Left forelimb (tissue), 1 donor: ENCODE data around the gene TEKT2.

Experiments
- DNase-seq: peaks from one replicate; pipeline ENCODE4 v3.0.0-alpha.2; 2018; ENCODE audit warnings: low spot score

TEKT2 gene, protein sequence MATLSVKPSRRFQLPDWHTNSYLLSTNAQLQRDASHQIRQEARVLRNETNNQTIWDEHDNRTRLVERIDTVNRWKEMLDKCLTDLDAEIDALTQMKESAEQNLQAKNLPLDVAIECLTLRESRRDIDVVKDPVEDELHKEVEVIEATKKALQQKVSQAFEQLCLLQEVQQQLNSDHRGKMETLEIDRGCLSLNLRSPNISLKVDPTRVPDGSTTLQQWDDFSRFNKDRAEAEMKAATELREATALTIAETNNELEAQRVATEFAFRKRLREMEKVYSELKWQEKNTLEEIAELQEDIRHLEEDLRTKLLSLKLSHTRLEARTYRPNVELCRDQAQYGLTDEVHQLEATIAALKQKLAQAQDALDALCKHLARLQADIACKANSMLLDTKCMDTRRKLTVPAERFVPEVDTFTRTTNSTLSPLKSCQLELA

DNA sequence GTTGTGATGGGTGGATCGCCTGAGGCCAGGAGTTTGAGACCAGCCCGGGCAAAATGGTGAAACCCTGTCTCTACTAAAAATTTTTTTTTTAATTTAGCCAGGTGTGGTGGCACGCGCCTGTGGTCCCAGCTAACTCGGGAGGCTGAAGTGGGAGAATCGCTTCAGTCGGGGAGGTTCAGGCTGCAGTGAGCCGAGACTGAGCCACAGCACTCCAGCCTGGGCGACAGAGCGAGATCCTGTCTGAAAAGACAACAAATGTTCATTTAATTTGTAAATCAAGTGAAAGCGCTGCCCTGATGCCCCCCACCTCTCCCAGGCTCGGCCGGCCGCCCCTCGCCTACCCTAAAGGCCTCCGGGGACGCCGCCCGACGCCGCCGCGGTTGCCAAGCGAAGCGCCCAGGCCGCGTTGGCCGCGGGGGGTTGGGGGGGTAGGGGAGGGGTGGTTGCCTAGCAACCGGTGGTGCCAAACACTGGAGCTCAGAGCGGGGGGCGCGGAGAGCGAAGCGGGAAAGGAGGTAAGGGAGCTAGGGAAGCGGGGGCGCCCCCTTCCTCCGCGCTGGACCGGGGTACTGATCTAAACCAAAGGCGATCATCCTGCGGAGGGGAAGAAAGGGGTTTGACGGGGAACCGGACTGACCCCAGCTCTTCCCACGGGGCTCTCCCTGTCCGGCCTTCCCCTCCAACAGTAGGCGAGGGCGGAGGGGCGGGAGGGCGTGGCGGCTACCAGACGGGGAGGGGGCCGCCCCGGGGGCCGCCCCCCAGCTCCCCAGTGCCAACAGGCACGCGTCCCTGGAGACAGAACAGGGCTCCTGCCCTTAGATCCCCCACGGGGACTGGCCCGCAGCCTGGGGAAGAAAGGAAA, at the start of gene TEKT2:
TSS of gene TEKT2 (plus strand) at position 460 of the 862 bp plus-strand sequence. CDS start 828 bp downstream, outside the sequence.
- DNase-seq, result peak; percentile 87

DNA sequence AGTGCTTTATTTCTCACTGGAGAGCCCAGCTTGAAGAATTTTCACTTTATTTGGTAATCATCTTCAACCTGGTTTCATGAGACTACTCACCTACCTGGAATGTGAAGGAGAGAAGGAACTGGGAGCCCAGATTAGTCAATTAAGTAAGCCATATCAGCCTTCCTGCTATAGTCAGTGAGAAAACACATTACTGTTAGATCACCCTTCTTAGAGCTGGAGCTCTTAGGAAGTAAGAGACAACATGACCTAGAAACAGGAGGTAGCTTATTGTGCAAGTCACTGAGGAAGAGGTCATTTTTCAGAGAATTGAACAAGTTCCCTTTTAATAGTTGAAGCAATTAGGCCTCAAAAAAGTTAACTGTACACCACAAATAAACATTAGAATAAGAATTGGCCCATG, 49.2 kb upstream of the TEKT2 start:
- no peak for DNase-seq

DNA sequence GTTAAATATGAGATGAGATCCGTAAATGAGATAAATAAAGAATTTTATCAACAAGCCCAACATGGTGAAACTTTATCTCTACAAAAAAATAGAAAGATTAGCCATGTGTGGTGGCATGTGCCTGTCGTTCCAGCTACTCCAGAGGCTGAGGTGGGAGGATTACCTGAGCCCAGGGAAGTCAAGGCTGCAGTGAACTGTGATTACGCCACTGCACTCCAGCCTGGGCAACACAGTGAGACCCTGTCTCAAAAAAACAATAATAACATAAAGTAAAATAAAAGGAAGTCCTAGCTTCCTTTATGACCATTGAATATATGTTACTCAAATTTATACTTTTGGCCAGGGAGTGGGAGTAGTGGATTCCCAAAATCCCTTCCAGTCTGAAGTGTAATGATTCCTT, 48.7 kb upstream of the TEKT2 start:
- DNase-seq, result no peak

GRCh38 chr1:36040238-36040637, 43.7 kb upstream of the TEKT2 start:
- no peak for DNase-seq

DNA sequence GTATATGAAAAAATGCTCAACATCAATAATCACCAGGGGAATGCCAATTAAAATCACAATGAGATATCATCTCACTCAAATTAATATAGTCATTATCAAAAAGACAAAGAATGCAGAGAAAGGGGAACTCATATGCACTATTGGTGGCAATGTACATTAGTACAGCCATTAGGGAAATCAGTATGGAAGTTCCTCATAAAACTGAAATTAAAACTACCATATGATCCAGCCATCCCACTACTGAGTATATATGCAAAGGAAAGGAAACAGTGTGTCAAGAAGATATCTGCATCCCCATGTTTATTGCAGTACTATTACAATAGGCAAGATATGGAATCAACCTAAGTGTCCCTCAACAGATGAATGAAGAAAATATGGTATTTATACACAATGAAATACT, 32.1 kb upstream of the TEKT2 start:
- no peak for DNase-seq

- no peak for DNase-seq
These were observed 29.9 kb upstream of the TEKT2 start for GRCh38 chr1:36053978-36054377.

DNA sequence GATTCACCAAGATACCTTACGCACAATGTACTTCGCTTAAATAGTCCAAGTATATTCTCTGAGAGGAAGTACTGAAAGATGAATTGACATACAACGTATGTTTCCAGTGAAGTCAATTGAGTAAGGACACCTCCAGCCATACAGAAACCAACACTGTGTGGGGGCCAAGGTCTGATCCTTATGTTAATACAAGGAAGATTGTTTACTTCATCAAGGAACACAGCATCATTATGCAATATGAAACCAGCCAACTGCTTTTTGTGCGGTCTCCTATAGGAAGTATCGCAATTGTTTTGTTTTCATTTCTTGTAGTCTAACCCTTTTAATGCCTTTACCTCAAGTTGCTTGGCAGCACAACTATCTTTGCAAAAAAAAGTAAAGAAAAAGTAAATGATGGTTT, 28.2 kb upstream of the TEKT2 start:
- no peak for DNase-seq

DNA sequence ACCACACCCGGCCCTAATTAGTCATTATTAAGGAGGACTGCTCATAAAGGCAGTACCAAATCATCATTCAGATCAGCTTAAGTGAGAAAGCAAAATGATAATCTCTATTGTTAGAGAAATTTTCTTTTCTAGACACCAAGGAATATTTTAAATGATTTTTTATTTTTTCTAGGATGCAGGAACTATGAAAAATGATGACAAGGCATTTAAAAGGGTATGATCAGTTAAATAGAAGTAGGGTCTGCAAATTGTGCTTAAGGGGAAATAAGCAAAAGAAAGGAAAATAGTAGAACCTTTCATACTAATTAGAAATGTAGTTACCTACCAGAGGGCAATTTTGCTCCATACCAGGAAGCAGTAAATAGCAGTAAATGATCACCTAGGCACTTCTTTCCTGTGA, 21.6 kb upstream of the TEKT2 start:
- DNase-seq, result no peak

GRCh38 chr1:36067871-36068270, 16.0 kb upstream of the TEKT2 start:
- no peak for DNase-seq

DNA sequence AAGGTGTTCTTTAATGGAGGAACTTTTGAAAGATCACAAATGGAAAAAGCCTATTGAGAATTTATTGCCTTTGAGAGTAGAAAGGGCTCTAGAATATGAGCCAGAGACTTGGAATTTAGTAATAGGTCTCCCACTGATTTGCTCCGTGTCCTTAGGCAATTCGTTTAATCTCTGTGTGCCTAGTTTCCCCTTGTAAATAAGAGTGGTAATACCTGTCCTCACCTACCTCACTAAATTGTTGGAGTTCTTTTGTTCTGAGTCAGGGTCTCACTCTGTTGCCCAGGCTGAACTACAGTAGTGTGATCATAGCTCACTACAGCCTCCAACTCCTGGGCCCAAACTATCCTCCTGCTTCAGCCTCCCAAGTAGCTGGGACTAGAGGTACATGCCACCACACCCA, 15.0 kb upstream of the TEKT2 start:
- DNase-seq, result no peak

- no peak for DNase-seq
These were observed 13.5 kb upstream of the TEKT2 start for GRCh38 chr1:36070349-36070748.

- no peak for DNase-seq
These were observed 6.8 kb upstream of the TEKT2 start for GRCh38 chr1:36076979-36077573.

DNA sequence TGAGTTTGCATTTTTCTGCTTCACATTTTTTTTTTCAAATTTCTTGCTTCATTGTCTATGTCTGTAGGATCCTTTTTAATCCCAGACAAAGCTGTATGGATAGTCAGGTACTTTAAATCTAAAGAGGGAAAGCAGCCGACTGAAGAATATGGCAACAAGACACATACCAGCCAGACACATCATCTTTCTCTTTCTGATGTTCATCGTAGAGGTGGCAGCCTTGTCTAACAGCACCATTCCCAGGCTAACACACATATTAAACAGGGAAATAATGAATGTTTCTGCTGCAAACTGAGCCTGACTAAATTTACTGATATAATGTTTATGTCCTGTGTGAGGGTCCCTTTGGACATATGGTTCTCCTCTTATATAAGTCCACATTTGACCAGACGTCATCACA, 3.7 kb upstream of the TEKT2 start:
- no peak for DNase-seq

- no peak for DNase-seq
These were observed 3.1 kb upstream of the TEKT2 start for GRCh38 chr1:36080801-36081200.

- DNase-seq, result no peak
These were observed 1.9 kb upstream of the TEKT2 start for GRCh38 chr1:36081926-36082485.

GRCh38 chr1:36083219-36083618, 675 bp upstream of the TEKT2 start:
- no peak for DNase-seq

DNA sequence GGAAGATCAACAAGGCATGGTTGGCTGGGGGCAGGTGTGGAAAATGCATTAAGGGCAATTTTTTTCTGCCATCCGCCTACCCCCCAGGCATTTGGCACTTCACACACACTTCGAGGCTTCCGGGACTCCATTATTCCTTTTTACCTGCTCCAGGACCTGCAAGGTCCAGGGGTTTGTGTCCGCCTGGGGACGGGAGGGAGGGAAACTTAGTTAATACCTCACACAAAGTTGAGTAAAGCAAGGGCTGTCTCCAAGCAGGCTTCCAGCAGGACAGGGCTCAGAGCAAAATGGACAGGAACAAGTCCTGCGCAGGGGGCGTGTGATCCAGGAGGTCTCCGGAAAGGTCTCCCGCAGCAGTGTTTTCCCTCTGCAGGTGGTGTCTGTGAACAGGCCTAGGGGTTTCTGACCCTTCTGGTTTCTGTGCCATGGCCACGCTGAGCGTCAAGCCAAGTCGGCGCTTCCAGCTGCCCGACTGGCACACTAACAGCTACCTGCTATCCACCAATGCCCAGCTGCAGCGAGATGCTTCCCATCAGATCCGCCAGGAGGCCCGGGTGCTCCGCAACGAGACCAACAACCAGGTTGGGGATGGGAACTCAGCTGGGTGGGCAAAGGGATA, 712 bp downstream of the TEKT2 start:
- no peak for DNase-seq

GRCh38 chr1:36085126-36085525, 1.2 kb downstream of the TEKT2 start:
- no peak for DNase-seq

DNA sequence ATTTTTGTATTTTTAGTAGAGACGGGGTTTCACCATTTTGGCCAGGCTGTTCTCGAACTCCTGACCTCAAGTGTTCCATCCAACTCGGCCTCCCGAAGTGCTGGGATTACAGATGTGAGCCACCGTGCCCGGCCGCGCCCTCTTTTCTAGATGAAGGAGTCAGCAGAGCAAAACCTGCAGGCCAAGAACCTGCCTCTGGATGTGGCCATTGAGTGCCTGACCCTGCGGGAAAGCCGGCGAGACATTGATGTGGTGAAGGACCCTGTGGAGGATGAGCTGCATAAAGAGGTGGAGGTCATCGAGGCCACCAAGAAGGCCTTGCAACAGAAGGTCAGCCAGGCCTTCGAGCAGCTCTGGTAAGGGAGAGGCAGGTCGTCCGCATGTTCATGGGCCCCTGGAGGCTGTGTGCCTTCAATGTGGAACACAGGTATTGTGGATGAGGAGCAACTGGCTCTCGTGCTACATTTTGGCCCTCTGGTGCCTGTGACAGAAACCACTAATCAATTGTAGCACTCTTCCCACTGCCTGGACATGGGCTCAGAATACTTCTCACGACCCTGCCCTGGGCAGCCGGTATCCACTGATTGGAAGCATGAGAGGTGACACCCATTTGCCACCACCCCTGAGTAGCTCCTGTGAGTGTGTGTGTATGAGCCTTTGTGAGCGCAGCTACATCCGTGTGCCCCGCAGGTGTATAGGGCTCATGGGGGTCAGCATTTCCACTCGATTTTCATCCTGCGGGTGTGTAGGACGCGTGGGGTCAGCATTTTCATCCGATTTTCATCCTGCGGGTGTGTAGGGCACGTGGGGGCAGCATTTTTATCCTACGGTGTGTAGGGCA, 2.0 kb downstream of the TEKT2 start:
- DNase-seq, result no peak

GRCh38 chr1:36086529-36087232, 2.8 kb downstream of the TEKT2 start:
- DNase-seq, result no peak
